Mesenchymal stem cell (in vitro differentiated cells and primary cell): Measurements from ENCODE around the gene C4orf50.

Experiments used
- DNase-seq: peaks from one replicate; pipeline ENCODE4 v3.0.0-alpha.2; 2013
- H2AFZ ChIP-seq: one replicate; pipeline ENCODE4 v1.6.1; 2013; ENCODE audit warnings: low read depth, mild to moderate bottlenecking, control low read depth, inconsistent platforms, low read length, moderate library complexity
- H2AK5ac ChIP-seq: 2 replicates; pipeline ENCODE4 v1.6.1; 2013; ENCODE audit warnings: low read length, moderate library complexity, mild to moderate bottlenecking, inconsistent platforms; ENCODE audit not compliant: severe bottlenecking
- H2BK120ac ChIP-seq: one replicate; pipeline ENCODE4 v1.6.1; 2013; ENCODE audit warnings: low read depth, mild to moderate bottlenecking, inconsistent platforms, low read length, moderate library complexity
- H2BK12ac ChIP-seq, 2 experiments: one replicate each; pipeline ENCODE4 v1.6.1; 2013; ENCODE audit warnings: inconsistent platforms in 2 of 2, low read length in 2 of 2, mild to moderate bottlenecking in 2 of 2, moderate library complexity in 2 of 2, control low read depth in 1 of 2
- H2BK15ac ChIP-seq: one replicate; pipeline ENCODE4 v1.6.1; 2013; ENCODE audit warnings: mild to moderate bottlenecking, low read depth, inconsistent platforms; ENCODE audit not compliant: poor library complexity, severe bottlenecking
- H2BK5ac ChIP-seq: 2 replicates; pipeline ENCODE4 v1.6.1; 2013; ENCODE audit warnings: low read depth, mild to moderate bottlenecking, low read length, control low read depth, inconsistent platforms; ENCODE audit not compliant: poor library complexity, severe bottlenecking
- H3K14ac ChIP-seq, 2 experiments: one replicate each; pipeline ENCODE4 v1.6.1; 2013; ENCODE audit warnings: inconsistent platforms in 2 of 2, low read length in 2 of 2, control low read depth in 1 of 2, mild to moderate bottlenecking in 1 of 2, moderate library complexity in 1 of 2
- H3K18ac ChIP-seq, 2 experiments: one replicate each; pipeline ENCODE4 v1.6.1; 2013; ENCODE audit warnings: inconsistent platforms in 2 of 2, low read length in 2 of 2, control low read depth in 1 of 2, low read depth in 1 of 2, mild to moderate bottlenecking in 1 of 2
- H3K23ac ChIP-seq, 2 experiments: one replicate each; pipeline ENCODE4 v1.6.1; 2013; ENCODE audit warnings: inconsistent platforms in 2 of 2, low read length in 2 of 2, mild to moderate bottlenecking in 2 of 2, moderate library complexity in 2 of 2, control low read depth in 1 of 2
- H3K27ac ChIP-seq: 2 replicates; pipeline ENCODE4 v1.5.1; 2013; ENCODE audit warnings: mild to moderate bottlenecking, moderate library complexity, low read length, control low read depth, inconsistent platforms; ENCODE audit not compliant: poor library complexity, severe bottlenecking
- H3K27me3 ChIP-seq, 2 experiments: 2 replicates each; pipeline versions ENCODE4 v1.6.1 to v1.7.0; 2013; ENCODE audit warnings: low read length in 2 of 2, mild to moderate bottlenecking in 2 of 2, moderate library complexity in 2 of 2, control low read depth in 1 of 2, inconsistent platforms in 1 of 2; ENCODE audit not compliant: control insufficient read depth in 1 of 2, insufficient read depth in 1 of 2
- H3K36me3 ChIP-seq, 2 experiments: 2 replicates each; pipeline versions ENCODE4 v1.6.1 to v1.7.0; 2013; ENCODE audit warnings: low read length in 2 of 2, control low read depth in 1 of 2, inconsistent platforms in 1 of 2, low read depth in 1 of 2, mild to moderate bottlenecking in 1 of 2; ENCODE audit not compliant: insufficient read depth in 2 of 2, control insufficient read depth in 1 of 2
- H3K4ac ChIP-seq, 2 experiments: one replicate each; pipeline ENCODE4 v1.6.1; 2013; ENCODE audit warnings: inconsistent platforms in 2 of 2, low read length in 2 of 2, mild to moderate bottlenecking in 2 of 2, moderate library complexity in 2 of 2, control low read depth in 1 of 2, low read depth in 1 of 2
- H3K4me1 ChIP-seq: 2 replicates; pipeline ENCODE4 v1.6.1; 2013; ENCODE audit warnings: low read depth, low read length, control low read depth; ENCODE audit not compliant: control insufficient read depth, insufficient read depth
- H3K4me2 ChIP-seq: 2 replicates; pipeline ENCODE4 v1.6.1; 2013; ENCODE audit warnings: low read length, mild to moderate bottlenecking, inconsistent platforms; ENCODE audit not compliant: poor library complexity, severe bottlenecking
- H3K4me3 ChIP-seq, 2 experiments: 2 replicates each; pipeline versions ENCODE4 v1.5.1 to v1.7.0; 2013; ENCODE audit warnings: low read length in 2 of 2, mild to moderate bottlenecking in 2 of 2, control low read depth in 1 of 2, low read depth in 1 of 2; ENCODE audit not compliant: insufficient read depth in 1 of 2
- H3K79me1 ChIP-seq: replicated peaks from 2 replicates; pipeline ENCODE4 v1.6.1; 2013; ENCODE audit warnings: mild to moderate bottlenecking, control low read depth, low read length, inconsistent platforms; ENCODE audit not compliant: poor library complexity, severe bottlenecking
- H3K9ac ChIP-seq: 2 replicates; pipeline ENCODE4 v1.7.0; 2013; ENCODE audit warnings: mild to moderate bottlenecking, low read length, moderate library complexity
- H3K9me3 ChIP-seq: 2 replicates; pipeline ENCODE4 v1.7.0; 2013; ENCODE audit warnings: mild to moderate bottlenecking, low read length; ENCODE audit not compliant: control insufficient read depth
- H4K8ac ChIP-seq: one replicate; pipeline ENCODE4 v1.6.1; 2013; ENCODE audit warnings: inconsistent platforms, mild to moderate bottlenecking, low read length, moderate library complexity
- H4K91ac ChIP-seq: one replicate; pipeline ENCODE4 v1.6.1; 2013; ENCODE audit warnings: mild to moderate bottlenecking, low read length, inconsistent platforms
- WGBS: methylation state at CpG from one replicate; pipeline ENCODE4 v1.1.7; 2013; ENCODE audit warnings: mixed read lengths; 5-methylcytosine and 5-hydroxymethylcytosine counted together

C4orf50 gene

DNA sequence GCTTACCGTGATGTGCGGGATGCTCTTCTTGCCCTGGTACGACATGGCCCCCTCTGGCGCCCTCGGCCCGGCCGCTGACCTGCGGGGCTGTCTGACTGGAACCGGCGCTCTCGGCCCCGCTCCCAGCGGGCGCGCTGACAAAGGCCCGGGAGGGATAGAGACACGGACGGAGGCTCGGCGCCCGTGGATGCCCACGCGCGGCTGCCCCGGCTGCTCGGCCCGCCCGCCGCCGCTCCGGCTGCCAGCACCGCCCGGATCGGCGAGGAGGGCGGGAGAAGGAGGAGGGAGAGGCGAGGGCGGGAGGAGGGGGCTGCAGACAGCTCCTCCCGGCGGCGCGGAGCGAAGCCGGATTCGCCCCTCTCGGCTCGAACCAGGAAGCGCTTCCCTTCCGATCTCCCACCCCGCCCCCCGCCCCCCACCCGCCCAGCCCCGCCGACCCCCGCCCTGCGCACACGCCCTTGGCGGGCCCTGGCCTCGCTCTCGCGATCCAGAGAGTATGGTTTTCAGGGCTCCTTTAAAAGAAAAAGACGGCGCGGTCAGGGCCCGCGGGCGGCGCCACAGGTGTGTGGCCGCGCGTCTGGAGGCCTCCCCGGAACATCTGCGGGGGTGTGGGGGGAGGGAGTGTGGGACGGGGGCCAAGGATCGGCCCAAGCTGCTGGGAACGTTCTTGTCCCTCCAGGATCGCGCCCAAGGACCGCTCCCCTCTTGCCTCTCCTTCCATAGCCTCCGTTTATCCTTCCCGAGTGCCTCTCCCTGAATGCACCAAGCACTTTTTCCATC, 129.8 kb downstream of the C4orf50 start:
- no peak overlapping the region for H3K9ac ChIP-seq
- no peak overlapping the region for H2AFZ ChIP-seq
- H2BK15ac ChIP-seq = peak overlapping the region; percentile 41
- H3K9me3 ChIP-seq = peaks cover 3% of the 10 kb centered on the region
- WGBS = 1% methylated on average over 38 of the region's 81 CpGs
- peak overlapping the region; percentile 20 for H4K8ac ChIP-seq
- peak; percentile 17 for DNase-seq
- peaks cover 78 to 83% of the 10 kb centered on the region in 2 experiments for H3K27me3 ChIP-seq
- no peaks in the 10 kb centered on the region for H3K36me3 ChIP-seq
- H3K4ac ChIP-seq = peak overlapping the region; percentile 28 to 67
- H3K4me3 ChIP-seq = no peak overlapping the region
- no peak overlapping the region for H2BK120ac ChIP-seq
- H3K4me2 ChIP-seq = peak overlapping the region; percentile 40
- no peak overlapping the region for H3K14ac ChIP-seq
- H4K91ac ChIP-seq = no peak overlapping the region
- H3K79me1 ChIP-seq = no peaks in the 10 kb centered on the region
- peak overlapping the region in 1 of 2 experiments; percentile 63 for H3K18ac ChIP-seq
- no peak overlapping the region for H2AK5ac ChIP-seq
- no peak overlapping the region for H3K27ac ChIP-seq
- H3K23ac ChIP-seq = no peak overlapping the region
- peak overlapping the region in 1 of 2 experiments; percentile 40 for H2BK12ac ChIP-seq
- peaks cover 29% of the 10 kb centered on the region for H3K4me1 ChIP-seq
- H2BK5ac ChIP-seq = no peak overlapping the region

DNA sequence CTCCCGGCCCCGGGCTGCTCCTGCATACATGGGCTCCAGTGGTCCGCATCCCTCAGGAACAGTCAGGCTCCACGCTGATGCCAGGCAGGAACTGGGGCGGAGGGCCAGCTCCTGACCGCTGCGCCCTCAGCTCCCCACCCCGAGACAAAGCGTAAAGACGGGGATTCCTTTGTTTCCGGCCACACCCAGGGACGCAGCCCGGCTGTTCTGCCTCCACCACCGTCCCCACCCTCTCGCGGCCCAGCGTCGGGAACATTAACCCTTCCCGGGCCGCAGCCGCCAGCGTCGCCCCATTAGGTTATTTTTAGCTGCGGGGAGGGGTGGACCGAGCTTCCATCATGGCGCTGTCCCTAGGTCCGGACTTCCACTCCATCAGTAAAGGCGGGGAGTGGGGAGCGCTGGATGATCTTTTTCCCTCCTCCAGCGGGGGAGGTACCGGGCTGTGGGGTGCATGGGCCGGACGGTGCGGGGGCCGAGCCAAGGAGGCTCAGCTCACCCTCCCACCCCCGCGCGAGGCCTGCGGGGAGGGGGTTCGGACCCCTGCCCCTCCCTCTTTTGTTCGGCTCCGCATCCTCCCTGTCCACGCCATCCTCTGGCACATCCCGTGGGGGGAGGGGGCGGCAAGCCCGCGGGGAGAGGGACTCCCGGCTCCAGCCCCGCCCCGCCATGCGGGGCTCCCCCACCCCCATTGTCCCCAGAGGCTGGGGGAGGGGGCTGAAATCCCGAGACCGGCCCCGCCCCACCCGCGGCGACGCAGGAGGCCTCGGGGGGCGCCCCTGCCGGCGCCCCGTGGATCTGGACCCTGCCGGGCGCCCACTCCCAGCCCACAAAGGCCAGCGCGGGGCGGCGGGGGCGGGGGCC, 130.6 kb downstream of the C4orf50 start:
- Histone ChIP-seq H2BK5ac (no peak overlapping the region), H3K9me3 (peaks cover 3% of the 10 kb centered on the region), H3K14ac (peak overlapping the region in 1 of 2 experiments; percentile 41), H3K4me1 (peaks cover 24% of the 10 kb centered on the region), H3K27ac (no peak overlapping the region), H2BK120ac (no peak overlapping the region), H2AK5ac (no peak overlapping the region), H3K9ac (no peak overlapping the region), H3K23ac (no peak overlapping the region), H4K8ac (peak overlapping the region; percentile 69), H3K79me1 (no peaks in the 10 kb centered on the region), H2BK15ac (peak overlapping the region; percentile 40), H2AFZ (peak overlapping the region; percentile 67), H3K18ac (peak overlapping the region in 1 of 2 experiments; percentile 63), H4K91ac (peak overlapping the region; percentile 65), H3K4ac (peak overlapping the region in 1 of 2 experiments; percentile 28), H3K4me2 (peak overlapping the region; percentile 40), H3K27me3 (peaks cover 78 to 86% of the 10 kb centered on the region in 2 experiments), H2BK12ac (peak overlapping the region in 1 of 2 experiments; percentile 40), H3K36me3 (no peaks in the 10 kb centered on the region), H3K4me3 (no peak overlapping the region)
- under 1% methylated on average over 37 of the region's 70 CpGs for WGBS
- peak; percentile 26 for DNase-seq

DNA sequence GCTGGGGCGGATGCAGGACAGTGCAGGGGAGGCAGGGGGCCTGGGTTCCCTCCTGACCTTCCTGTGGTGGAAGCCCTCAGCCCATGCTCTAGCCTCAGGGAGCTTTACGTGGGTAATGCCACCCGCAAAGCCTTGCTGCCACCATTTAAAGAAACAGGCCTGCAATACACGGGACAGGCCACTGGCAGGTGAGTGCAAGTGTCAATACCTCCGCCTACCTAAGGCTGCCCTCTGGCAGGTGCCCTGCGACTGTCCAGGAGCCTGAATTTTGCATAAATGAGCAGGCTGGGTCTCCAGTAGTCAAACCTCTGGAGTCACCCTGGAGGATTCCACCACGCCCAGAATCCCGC, 131.2 kb downstream of the C4orf50 start:
- Histone ChIP-seq H2BK5ac (no peak overlapping the region), H2AFZ (no peak overlapping the region)
- 40% methylated on average over 8 of the region's 8 CpGs for WGBS

DNA sequence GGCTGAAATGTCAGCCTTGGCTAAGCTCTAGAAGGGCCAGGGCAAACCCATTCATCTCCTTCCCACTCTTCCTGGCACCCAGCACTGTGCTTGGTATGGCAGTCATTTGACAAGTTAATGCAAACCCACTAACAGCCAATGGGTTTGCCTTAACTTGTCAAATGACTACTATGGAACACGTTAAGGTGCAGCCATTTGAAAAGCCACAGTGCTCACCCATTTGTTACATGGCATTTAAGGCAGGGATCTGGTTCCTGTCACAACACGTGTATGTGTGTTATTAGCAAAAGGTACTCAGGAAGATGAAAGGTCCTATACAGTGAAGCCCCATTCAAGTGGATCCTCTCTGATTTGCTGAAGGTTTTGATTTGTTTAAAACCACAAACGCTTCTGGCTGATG, 132.5 kb downstream of the C4orf50 start:
- Histone ChIP-seq H2AFZ (no peak overlapping the region), H3K4me1 (peaks cover 20% of the 10 kb centered on the region), H3K4me2 (no peak overlapping the region), H3K14ac (no peak overlapping the region), H2BK12ac (no peak overlapping the region), H3K18ac (no peak overlapping the region), H3K27me3 (peaks cover 76 to 78% of the 10 kb centered on the region in 2 experiments), H2BK5ac (no peak overlapping the region), H3K4me3 (no peak overlapping the region), H3K27ac (no peak overlapping the region), H3K9ac (no peak overlapping the region), H4K8ac (no peak overlapping the region), H3K9me3 (peaks cover 8% of the 10 kb centered on the region), H2AK5ac (no peak overlapping the region), H3K4ac (no peak overlapping the region), H3K23ac (no peak overlapping the region), H3K36me3 (no peaks in the 10 kb centered on the region), H4K91ac (no peak overlapping the region), H2BK120ac (no peak overlapping the region), H2BK15ac (no peak overlapping the region), H3K79me1 (no peaks in the 10 kb centered on the region)
- 73% methylated on average over 3 of the region's 3 CpGs for WGBS
- no peak for DNase-seq

More for the DNA sequence above, 131.2 kb downstream of the C4orf50 start:
- Histone ChIP-seq H3K4me2 (no peak overlapping the region), H4K91ac (peak overlapping the region; percentile 61), H2BK120ac (no peak overlapping the region), H3K23ac (no peak overlapping the region), H3K4ac (no peak overlapping the region), H3K79me1 (no peaks in the 10 kb centered on the region), H3K27ac (no peak overlapping the region), H4K8ac (no peak overlapping the region), H2BK15ac (no peak overlapping the region), H2AK5ac (no peak overlapping the region), H2BK12ac (no peak overlapping the region), H3K14ac (no peak overlapping the region), H3K18ac (peak overlapping the region in 1 of 2 experiments; percentile 11), H3K36me3 (no peaks in the 10 kb centered on the region), H3K9me3 (peaks cover 3% of the 10 kb centered on the region), H3K4me1 (peaks cover 20% of the 10 kb centered on the region), H3K4me3 (no peak overlapping the region), H3K9ac (no peak overlapping the region), H3K27me3 (peaks cover 80 to 83% of the 10 kb centered on the region in 2 experiments)
- no peak for DNase-seq
